DMS53 (cell line): ENCODE data around the gene PTX4.

Experiments
- DNase-seq: peaks from one replicate; lab custom pipeline; 2025; lab: John Stamatoyannopoulos, UW

PTX4 gene

GRCh38 chr16:1500465-1501150 is 11.9 kb upstream of the PTX4 start:
- DNase-seq: no peak

- DNase-seq: no peak
Measured at GRCh38 chr16:1499756-1500464, 11.2 kb upstream of the PTX4 start.

- DNase-seq: no peak
Measured at GRCh38 chr16:1498899-1499676, 10.3 kb upstream of the PTX4 start.

- DNase-seq: no peak
Measured at GRCh38 chr16:1497014-1497598, 8.4 kb upstream of the PTX4 start.

- DNase-seq: no peak
Measured at GRCh38 chr16:1496464-1496863, 7.7 kb upstream of the PTX4 start.

GRCh38 chr16:1495889-1496262 is 7.1 kb upstream of the PTX4 start:
- no peak for DNase-seq

GRCh38 chr16:1495211-1495888 is 6.6 kb upstream of the PTX4 start:
- no peak for DNase-seq

- DNase-seq: no peak
Measured at GRCh38 chr16:1494711-1495110, 6.0 kb upstream of the PTX4 start.

GRCh38 chr16:1494129-1494640 is 5.4 kb upstream of the PTX4 start:
- peak; percentile 43 for DNase-seq

GRCh38 chr16:1493746-1494094 is 5.0 kb upstream of the PTX4 start:
- DNase-seq: peak; percentile 60

- peak; percentile 89 for DNase-seq
Measured at GRCh38 chr16:1492923-1493745, 4.4 kb upstream of the PTX4 start, which contains the start of gene TELO2. TELO2 (plus strand) TSS chr16:1493360; CDS start chr16:1494282, 922 bp downstream.

- no peak for DNase-seq
Measured at GRCh38 chr16:1492082-1492922, 3.6 kb upstream of the PTX4 start.

- DNase-seq: no peak
Measured at GRCh38 chr16:1491327-1491726, 2.6 kb upstream of the PTX4 start.

GRCh38 chr16:1489077-1489476 is 333 bp upstream of the PTX4 start:
- no peak for DNase-seq

- DNase-seq: no peak
Measured at GRCh38 chr16:1488054-1488601, 616 bp downstream of the PTX4 start.

GRCh38 chr16:1487395-1488053 is 1.2 kb downstream of the PTX4 start:
- DNase-seq: no peak

GRCh38 chr16:1486551-1487390 is 2.0 kb downstream of the PTX4 start:
- no peak for DNase-seq

GRCh38 chr16:1485847-1486496 is 2.8 kb downstream of the PTX4 start:
- DNase-seq: no peak
